Measurements from ENCODE around the gene MED28.
"Not testable (repeated sequence)": the region's sequence is repeated elsewhere in the genome, so short reads cannot be mapped to it uniquely, and the experiment has no call there.

MED28 gene

DNA sequence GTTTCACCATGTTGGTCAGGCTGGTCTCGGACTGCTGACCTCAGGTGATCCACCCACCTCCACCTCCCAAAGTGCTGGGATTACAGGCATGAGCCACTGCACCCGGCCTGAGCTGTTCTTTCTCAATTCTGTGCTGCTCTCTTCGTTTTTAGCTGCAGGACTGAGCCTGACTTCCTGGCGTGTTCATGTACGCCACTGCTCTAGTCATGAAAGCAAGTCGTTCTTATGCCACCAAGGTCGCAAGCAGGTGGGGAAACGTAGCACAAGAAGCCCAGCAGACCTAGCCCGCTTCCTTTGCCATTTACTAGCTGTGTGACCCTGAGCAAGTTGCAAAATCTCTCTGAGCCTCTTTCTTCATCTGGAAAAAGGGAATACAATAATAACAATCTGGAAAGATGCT lies 43.4 kb downstream of the MED28 start:
- no peak for DNase-seq (ENCODE audit: low read depth)
- H3K4me3 ChIP-seq (ENCODE audit: control insufficient read depth, low read depth, low read length): no peak overlapping the region
- TF ChIP-seq, protein P1, sequence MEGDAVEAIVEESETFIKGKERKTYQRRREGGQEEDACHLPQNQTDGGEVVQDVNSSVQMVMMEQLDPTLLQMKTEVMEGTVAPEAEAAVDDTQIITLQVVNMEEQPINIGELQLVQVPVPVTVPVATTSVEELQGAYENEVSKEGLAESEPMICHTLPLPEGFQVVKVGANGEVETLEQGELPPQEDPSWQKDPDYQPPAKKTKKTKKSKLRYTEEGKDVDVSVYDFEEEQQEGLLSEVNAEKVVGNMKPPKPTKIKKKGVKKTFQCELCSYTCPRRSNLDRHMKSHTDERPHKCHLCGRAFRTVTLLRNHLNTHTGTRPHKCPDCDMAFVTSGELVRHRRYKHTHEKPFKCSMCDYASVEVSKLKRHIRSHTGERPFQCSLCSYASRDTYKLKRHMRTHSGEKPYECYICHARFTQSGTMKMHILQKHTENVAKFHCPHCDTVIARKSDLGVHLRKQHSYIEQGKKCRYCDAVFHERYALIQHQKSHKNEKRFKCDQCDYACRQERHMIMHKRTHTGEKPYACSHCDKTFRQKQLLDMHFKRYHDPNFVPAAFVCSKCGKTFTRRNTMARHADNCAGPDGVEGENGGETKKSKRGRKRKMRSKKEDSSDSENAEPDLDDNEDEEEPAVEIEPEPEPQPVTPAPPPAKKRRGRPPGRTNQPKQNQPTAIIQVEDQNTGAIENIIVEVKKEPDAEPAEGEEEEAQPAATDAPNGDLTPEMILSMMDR (IDR thresholded peaks at IDR 0.05; ENCODE audit: control insufficient read depth, insufficient read depth, low read depth, low read length, missing control alignments): no peak

DNA sequence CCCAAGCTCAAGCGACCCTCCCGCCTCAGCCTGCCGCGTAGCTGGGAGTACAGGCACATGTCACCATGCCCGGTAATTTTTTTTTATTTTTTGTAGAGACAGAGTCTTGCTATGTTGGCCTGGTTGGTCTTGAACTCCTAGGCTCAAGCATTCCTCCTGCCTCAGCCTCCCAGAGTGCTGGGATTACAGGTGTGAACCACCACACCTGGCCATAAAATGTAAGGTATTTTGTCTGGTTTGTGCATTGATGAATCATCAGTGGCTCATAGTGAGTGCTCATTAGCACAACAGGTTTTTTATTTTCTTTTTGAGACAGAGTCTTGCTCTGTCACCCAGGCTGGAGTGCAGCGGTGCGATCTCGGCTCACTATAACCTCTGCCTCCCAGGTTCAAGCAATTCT lies 44.8 kb downstream of the MED28 start:
- not testable (repeated sequence) for H3K4me3 ChIP-seq (ENCODE audit: control insufficient read depth, low read depth, low read length); DNase-seq (ENCODE audit: low read depth)

DNA sequence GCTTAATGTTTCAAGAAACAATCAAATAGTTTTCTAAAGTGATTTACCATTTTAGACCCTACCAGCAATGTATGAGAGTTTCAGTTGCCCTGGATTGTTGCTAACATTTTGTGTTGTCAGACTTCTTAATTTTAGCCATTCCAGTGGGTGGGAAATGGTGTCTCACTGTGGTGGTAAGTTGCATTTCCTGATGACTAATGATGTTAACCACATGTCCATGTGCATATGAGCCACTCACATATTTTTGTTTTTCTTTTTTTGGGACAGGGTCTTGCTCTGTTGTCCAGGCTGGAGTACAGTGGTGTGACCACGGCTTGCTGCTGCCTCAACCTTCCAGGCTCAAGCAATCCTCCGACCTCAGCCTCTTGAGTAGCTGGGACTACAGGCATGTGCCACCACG lies 48.3 kb downstream of the MED28 start:
- TF ChIP-seq, protein P1 (IDR thresholded peaks at IDR 0.05; ENCODE audit: control insufficient read depth, insufficient read depth, low read depth, low read length, missing control alignments): no peak
- no peak for DNase-seq (ENCODE audit: low read depth)
- no peak overlapping the region for H3K4me3 ChIP-seq (ENCODE audit: control insufficient read depth, low read depth, low read length)

DNA sequence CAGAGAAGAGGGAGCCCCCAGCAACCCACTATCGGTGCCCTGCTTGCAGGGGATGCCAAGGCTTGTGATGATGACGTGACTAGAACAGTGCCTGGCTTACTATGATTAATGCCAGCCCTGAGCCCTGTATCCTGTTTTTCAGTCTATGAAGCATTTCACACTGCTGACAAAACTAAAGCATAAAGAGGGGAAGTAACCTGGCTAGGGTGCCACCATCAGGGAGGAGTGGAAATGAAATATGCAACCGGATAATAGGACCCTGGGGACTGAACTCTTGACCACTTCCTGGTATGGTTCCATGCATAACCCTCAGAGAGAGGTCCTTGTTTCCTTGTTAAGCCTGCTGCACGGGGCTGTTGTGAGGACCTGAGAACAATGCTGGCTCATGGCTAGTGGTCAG lies 50.3 kb downstream of the MED28 start:
- no peak overlapping the region for H3K4me3 ChIP-seq (ENCODE audit: control insufficient read depth, low read depth, low read length)
- DNase-seq (ENCODE audit: low read depth): no peak
- TF ChIP-seq, protein P1 (IDR thresholded peaks at IDR 0.05; ENCODE audit: control insufficient read depth, insufficient read depth, low read depth, low read length, missing control alignments): no peak

DNA sequence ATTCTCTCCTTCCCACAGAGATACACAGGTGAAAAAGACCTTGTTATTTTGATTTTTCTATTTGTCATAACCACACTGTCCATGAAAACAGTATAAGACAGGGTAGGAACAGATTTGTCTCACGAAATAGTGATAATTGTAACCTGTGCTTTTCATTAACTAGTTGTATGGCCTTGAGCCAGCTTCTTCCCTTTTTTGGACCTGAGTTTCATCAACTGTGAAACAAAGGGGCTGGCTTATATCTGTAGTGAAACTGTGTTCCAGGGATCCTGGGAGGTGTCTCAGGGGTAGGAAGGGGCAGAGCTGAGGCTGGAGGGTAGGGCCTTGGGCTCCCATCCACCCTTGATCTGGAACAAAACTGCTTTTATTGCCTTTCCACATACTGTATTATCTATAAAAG lies 50.9 kb downstream of the MED28 start:
- TF ChIP-seq, protein P1 (IDR thresholded peaks at IDR 0.05; ENCODE audit: control insufficient read depth, insufficient read depth, low read depth, low read length, missing control alignments): no peak
- no peak overlapping the region for H3K4me3 ChIP-seq (ENCODE audit: control insufficient read depth, low read depth, low read length)
- no peak for DNase-seq (ENCODE audit: low read depth)

DNA sequence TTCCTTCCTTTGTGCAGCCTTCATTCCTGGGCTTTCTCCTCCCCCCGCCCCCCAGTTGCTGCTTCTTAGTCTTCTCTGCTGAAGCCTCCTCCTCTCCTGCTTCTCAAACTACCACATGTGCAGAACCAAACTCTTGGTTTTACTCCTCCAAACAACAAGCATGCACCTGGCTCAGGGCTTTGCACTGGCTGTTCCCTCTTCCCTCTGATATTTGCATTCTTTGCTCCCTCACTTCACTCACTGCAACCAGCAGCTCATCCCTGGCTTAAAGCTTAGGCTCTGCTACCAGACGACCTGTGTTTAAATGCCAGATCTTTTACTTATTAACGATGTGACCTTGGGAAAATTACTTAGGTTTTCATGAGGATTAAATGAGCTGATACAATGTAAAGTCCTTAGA lies 51.4 kb downstream of the MED28 start:
- DNase-seq (ENCODE audit: low read depth): no peak

DNA sequence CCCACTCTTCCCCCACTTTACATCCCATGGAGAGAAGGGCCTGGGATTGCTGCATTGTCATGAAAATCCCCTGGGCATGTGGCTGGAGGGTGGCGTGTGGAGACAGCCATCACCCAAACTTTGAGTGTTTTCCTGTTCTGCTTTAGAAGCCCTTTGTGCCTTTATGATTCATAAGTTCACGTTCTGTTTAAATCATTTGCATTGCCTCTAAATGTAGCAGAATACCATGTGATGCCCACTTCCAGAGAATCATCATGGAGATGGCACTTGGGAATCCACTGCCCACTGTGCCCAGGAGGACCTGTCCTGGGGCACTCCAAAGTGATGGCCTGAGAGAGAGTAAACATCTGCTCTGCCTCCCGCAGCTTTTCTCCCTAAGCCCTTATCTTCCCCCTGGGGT lies 52.8 kb downstream of the MED28 start:
- TF ChIP-seq, protein P1 (IDR thresholded peaks at IDR 0.05; ENCODE audit: control insufficient read depth, insufficient read depth, low read depth, low read length, missing control alignments): no peak
- DNase-seq (ENCODE audit: low read depth): no peak
- H3K4me3 ChIP-seq (ENCODE audit: control insufficient read depth, low read depth, low read length): no peak overlapping the region

More for the DNA sequence above, 51.4 kb downstream of the MED28 start:
- H3K4me3 ChIP-seq (ENCODE audit: control insufficient read depth, low read depth, low read length): no peak overlapping the region
- TF ChIP-seq, protein P1 (IDR thresholded peaks at IDR 0.05; ENCODE audit: control insufficient read depth, insufficient read depth, low read depth, low read length, missing control alignments): no peak
